Neuronal stem cell (in vitro differentiated cells): ENCODE measurements around the gene RNPC3.

ENCODE experiments used
- DNase-seq: peaks from one replicate; pipeline ENCODE4 v3.0.0-alpha.2; 2013; ENCODE audit warnings: low spot score
- H2AFZ ChIP-seq: one replicate; pipeline ENCODE4 v1.6.1; 2013; ENCODE audit warnings: mild to moderate bottlenecking, low read length, inconsistent platforms
- H2AK5ac ChIP-seq: 2 replicates; pipeline ENCODE4 v1.6.1; 2013; ENCODE audit warnings: low read depth, mild to moderate bottlenecking, inconsistent platforms, low read length, moderate library complexity, mixed read lengths
- H2BK120ac ChIP-seq: 2 replicates; pipeline ENCODE4 v1.6.1; 2013; ENCODE audit warnings: low read depth, mild to moderate bottlenecking, inconsistent platforms, low read length, moderate library complexity, mixed read lengths
- H2BK12ac ChIP-seq: one replicate; pipeline ENCODE4 v1.6.1; 2013; ENCODE audit warnings: low read length, inconsistent platforms
- H2BK15ac ChIP-seq: 2 replicates; pipeline ENCODE4 v1.6.1; 2013; ENCODE audit warnings: mild to moderate bottlenecking, low read length, inconsistent platforms, mixed read lengths
- H2BK5ac ChIP-seq: one replicate; pipeline ENCODE4 v1.6.1; 2013; ENCODE audit warnings: inconsistent platforms, mild to moderate bottlenecking, low read length, moderate library complexity
- H3K14ac ChIP-seq: one replicate; pipeline ENCODE4 v1.6.1; 2013; ENCODE audit warnings: low read length, inconsistent platforms
- H3K18ac ChIP-seq: 2 replicates; pipeline ENCODE4 v1.6.1; 2013; ENCODE audit warnings: low read length, inconsistent platforms
- H3K23ac ChIP-seq: 2 replicates; pipeline ENCODE4 v1.6.1; 2013; ENCODE audit warnings: low read depth, mild to moderate bottlenecking, mixed read lengths, low read length, inconsistent platforms; ENCODE audit not compliant: poor library complexity
- H3K27ac ChIP-seq: replicated peaks from 3 replicates; pipeline ENCODE4 v1.5.1; 2013; ENCODE audit warnings: low read length, inconsistent platforms
- H3K27me3 ChIP-seq, 3 experiments: 2 replicates each; pipeline ENCODE4 v1.6.1; 2013; ENCODE audit warnings: low read length in 3 of 3, mild to moderate bottlenecking in 2 of 3, inconsistent platforms in 1 of 3, low read depth in 1 of 3, mixed read lengths in 1 of 3, moderate library complexity in 1 of 3; ENCODE audit not compliant: control insufficient read depth in 3 of 3, insufficient read depth in 3 of 3
- H3K36me3 ChIP-seq, 2 donors: replicated peaks in 1 of 2; 2 replicates each; pipeline ENCODE4 v1.6.1; 2013; ENCODE audit warnings: low read length in 2 of 2; ENCODE audit not compliant: control insufficient read depth in 2 of 2, insufficient read depth in 2 of 2
- H3K4ac ChIP-seq: 2 replicates; pipeline ENCODE4 v1.6.1; 2013; ENCODE audit warnings: inconsistent platforms, mild to moderate bottlenecking, low read length, moderate library complexity
- H3K4me1 ChIP-seq, 2 donors: 1 replicate in 1 of 2; 2 replicates in 1 of 2; pipeline ENCODE4 v1.6.1; 2013; ENCODE audit warnings: low read length in 2 of 2, low read depth in 1 of 2; ENCODE audit not compliant: control insufficient read depth in 2 of 2, insufficient read depth in 1 of 2
- H3K4me2 ChIP-seq: one replicate; pipeline ENCODE4 v1.6.1; 2013; ENCODE audit warnings: mild to moderate bottlenecking, low read length, inconsistent platforms; ENCODE audit not compliant: insufficient read depth, poor library complexity, severe bottlenecking
- H3K4me3 ChIP-seq, 2 donors: 2 replicates each; pipeline ENCODE4 v1.5.1; 2013; ENCODE audit warnings: low read length in 2 of 2, mild to moderate bottlenecking in 2 of 2, inconsistent platforms in 1 of 2, moderate library complexity in 1 of 2
- H3K79me1 ChIP-seq: one replicate; pipeline ENCODE4 v1.6.1; 2013; ENCODE audit warnings: low read depth, mild to moderate bottlenecking, inconsistent platforms, low read length, moderate library complexity
- H3K9ac ChIP-seq: one replicate; pipeline ENCODE4 v1.6.1; 2013; ENCODE audit warnings: mild to moderate bottlenecking, low read depth, low read length, inconsistent platforms; ENCODE audit not compliant: poor library complexity
- H3K9me3 ChIP-seq, 2 donors: replicated peaks in 1 of 2; 2 replicates each; pipeline versions ENCODE3 to v1.6.1; 2013; ENCODE audit warnings: low read length in 2 of 2, mild to moderate bottlenecking in 2 of 2, inconsistent platforms in 1 of 2, low read depth in 1 of 2, mixed read lengths in 1 of 2, moderate library complexity in 1 of 2; ENCODE audit not compliant: control insufficient read depth in 2 of 2, insufficient read depth in 1 of 2
- H4K8ac ChIP-seq: one replicate; pipeline ENCODE4 v1.6.1; 2013; ENCODE audit warnings: low read depth, mild to moderate bottlenecking, inconsistent platforms, low read length, moderate library complexity
- H4K91ac ChIP-seq: one replicate; pipeline ENCODE4 v1.6.1; 2013; ENCODE audit warnings: low read length, low read depth, mild to moderate bottlenecking, inconsistent platforms; ENCODE audit not compliant: poor library complexity
- WGBS, 2 donors: extraction: QIAGEN DNeasy Blood & Tissue Kit; methylation state at CpG; one replicate each; pipeline ENCODE4 v1.1.7; 2013; ENCODE audit warnings: missing lambda C conversion rate in 2 of 2, mixed read lengths in 1 of 2; ENCODE audit not compliant: insufficient read length in 2 of 2, insufficient replicate concordance in 1 of 2; ENCODE audit errors: extremely low coverage in 2 of 2; 5-methylcytosine and 5-hydroxymethylcytosine counted together

Gene RNPC3

GRCh38 chr1:103529746-103530145 lies 4.2 kb downstream of the RNPC3 start:
- Histone ChIP-seq H2AFZ (no peak overlapping the region), H3K4me2 (no peak overlapping the region), H3K4ac (no peak overlapping the region), H3K27ac (no peak overlapping the region), H3K18ac (no peak overlapping the region), H3K4me3 (no peak overlapping the region), H2BK120ac (no peak overlapping the region), H3K9ac (peak overlapping the region; percentile 71), H2AK5ac (no peak overlapping the region), H3K9me3 (peaks cover 0 to 2% of the 10 kb centered on the region in 2 donors), H4K91ac (no peak overlapping the region), H4K8ac (no peak overlapping the region), H2BK5ac (no peak overlapping the region), H3K27me3 (no peaks in the 10 kb centered on the region), H3K23ac (no peak overlapping the region), H3K14ac (no peak overlapping the region), H3K4me1 (peaks cover 0 to 2% of the 10 kb centered on the region in 2 donors), H2BK12ac (no peak overlapping the region), H3K36me3 (peaks cover 4 to 56% of the 10 kb centered on the region in 2 donors), H2BK15ac (no peak overlapping the region), H3K79me1 (no peaks in the 10 kb centered on the region)
- no peak for DNase-seq
- no CpG with 5 or more reads among the region's 8 CpGs for WGBS, 2 donors

- H2BK120ac ChIP-seq = no peak overlapping the region
- no peak overlapping the region for H2BK12ac ChIP-seq
- no peak overlapping the region for H2BK15ac ChIP-seq
- no peak for DNase-seq
- H3K79me1 ChIP-seq = no peaks in the 10 kb centered on the region
- no peak overlapping the region for H3K23ac ChIP-seq
- no peak overlapping the region for H3K4ac ChIP-seq
- H3K14ac ChIP-seq = no peak overlapping the region
- no peak overlapping the region for H4K91ac ChIP-seq
- H4K8ac ChIP-seq = no peak overlapping the region
- H2AFZ ChIP-seq = no peak overlapping the region
- WGBS, 2 donors = no CpG with 5 or more reads among the region's 2 CpGs
- no peaks in the 10 kb centered on the region for H3K4me1 ChIP-seq
- H3K27ac ChIP-seq = no peak overlapping the region
- peaks cover 7 to 97% of the 10 kb centered on the region in 2 donors for H3K36me3 ChIP-seq
- no peaks in the 10 kb centered on the region for H3K27me3 ChIP-seq
- H2AK5ac ChIP-seq = no peak overlapping the region
- H3K4me3 ChIP-seq = no peak overlapping the region
- no peak overlapping the region for H3K4me2 ChIP-seq
- H3K9ac ChIP-seq = no peak overlapping the region
- H3K18ac ChIP-seq = no peak overlapping the region
- no peak overlapping the region for H2BK5ac ChIP-seq
- H3K9me3 ChIP-seq = no peaks in the 10 kb centered on the region
Measured at GRCh38 chr1:103538226-103538625, 12.7 kb downstream of the RNPC3 start.

GRCh38 chr1:103541431-103541830 lies 15.9 kb downstream of the RNPC3 start:
- H3K23ac ChIP-seq = no peak overlapping the region
- no peaks in the 10 kb centered on the region for H3K79me1 ChIP-seq
- no peak overlapping the region for H3K18ac ChIP-seq
- no peak overlapping the region for H2AFZ ChIP-seq
- H3K36me3 ChIP-seq = peaks cover 5 to 98% of the 10 kb centered on the region in 2 donors
- no peak overlapping the region for H2BK15ac ChIP-seq
- no peak overlapping the region for H3K9ac ChIP-seq
- no peak overlapping the region for H3K4me2 ChIP-seq
- no peak overlapping the region for H2AK5ac ChIP-seq
- WGBS, 2 donors = no CpG with 5 or more reads among the region's 3 CpGs
- H3K27ac ChIP-seq = no peak overlapping the region
- H3K27me3 ChIP-seq = no peaks in the 10 kb centered on the region
- H4K91ac ChIP-seq = no peak overlapping the region
- no peak overlapping the region for H2BK120ac ChIP-seq
- no peak overlapping the region for H3K4ac ChIP-seq
- no peaks in the 10 kb centered on the region for H3K4me1 ChIP-seq
- no peak overlapping the region for H2BK12ac ChIP-seq
- no peaks in the 10 kb centered on the region for H3K9me3 ChIP-seq
- no peak overlapping the region for H4K8ac ChIP-seq
- no peak overlapping the region for H3K14ac ChIP-seq
- no peak overlapping the region for H3K4me3 ChIP-seq
- DNase-seq = no peak
- no peak overlapping the region for H2BK5ac ChIP-seq

- Histone ChIP-seq H2BK5ac (no peak overlapping the region), H3K4ac (no peak overlapping the region), H3K4me1 (no peaks in the 10 kb centered on the region), H3K27me3 (no peaks in the 10 kb centered on the region), H3K79me1 (no peaks in the 10 kb centered on the region), H4K91ac (no peak overlapping the region), H2BK12ac (no peak overlapping the region), H2BK15ac (no peak overlapping the region), H3K9ac (no peak overlapping the region), H3K4me3 (no peak overlapping the region), H3K4me2 (no peak overlapping the region), H3K9me3 (no peaks in the 10 kb centered on the region), H4K8ac (no peak overlapping the region), H3K27ac (no peak overlapping the region), H2AK5ac (no peak overlapping the region), H2BK120ac (no peak overlapping the region), H3K23ac (no peak overlapping the region), H3K36me3 (peaks cover 3 to 97% of the 10 kb centered on the region in 2 donors), H2AFZ (no peak overlapping the region), H3K14ac (no peak overlapping the region), H3K18ac (no peak overlapping the region)
- whole genome bisulfite sequencing, 2 donors = no CpG with 5 or more reads among the region's 1 CpG
- no peak for DNase-seq
Measured at GRCh38 chr1:103546496-103546895, 21.0 kb downstream of the RNPC3 start.
